Esophagus (tissue), 2 donors: ENCODE measurements around the gene ITGBL1. TPM values are rescaled to one million over a fixed set of nuclear protein-coding genes. Genes with fewer than 3 reads are reported as not detected.

Experiments
- H3K27ac ChIP-seq, 2 donors: one replicate each; pipeline ENCODE4 v1.5.1; 2013; ENCODE audit warnings: low read depth in 2 of 2, mild to moderate bottlenecking in 2 of 2, inconsistent platforms in 1 of 2, low read length in 1 of 2, moderate library complexity in 1 of 2
- H3K27me3 ChIP-seq, 2 donors: one replicate each; pipeline ENCODE4 v1.6.1; 2013; ENCODE audit warnings: low read length in 2 of 2, control low read depth in 1 of 2, mild to moderate bottlenecking in 1 of 2; ENCODE audit not compliant: insufficient read depth in 2 of 2, control insufficient read depth in 1 of 2
- H3K36me3 ChIP-seq, 2 donors: one replicate each; pipeline ENCODE4 v1.6.1; 2013; ENCODE audit warnings: low read length in 1 of 2; ENCODE audit not compliant: control insufficient read depth in 2 of 2, insufficient read depth in 2 of 2
- H3K4me1 ChIP-seq, 2 donors: one replicate each; pipeline ENCODE4 v1.6.1; 2013; ENCODE audit warnings: low read length in 1 of 2; ENCODE audit not compliant: control insufficient read depth in 2 of 2, insufficient read depth in 2 of 2
- H3K4me3 ChIP-seq, 2 donors: one replicate each; pipeline ENCODE4 v1.5.1; 2013; ENCODE audit warnings: low read length in 2 of 2, mild to moderate bottlenecking in 2 of 2, low read depth in 1 of 2, moderate library complexity in 1 of 2
- H3K9me3 ChIP-seq, 2 donors: one replicate each; pipeline ENCODE4 v1.6.1; 2013; ENCODE audit warnings: mild to moderate bottlenecking in 2 of 2, low read depth in 1 of 2, low read length in 1 of 2, moderate library complexity in 1 of 2; ENCODE audit not compliant: control insufficient read depth in 2 of 2, insufficient read depth in 1 of 2
- WGBS, 2 donors: extraction: QIAGEN DNeasy Blood & Tissue Kit; methylation state at CpG; one replicate each; pipeline ENCODE4 v1.1.7; 2013; 5-methylcytosine and 5-hydroxymethylcytosine counted together
- polyA plus RNA-seq, 2 donors: library from polyadenylated mRNA; stranded (reverse); fragments of 200-250 nt; gene quantifications; one replicate each; pipeline ENCODE4 v1.2.3, GENCODE V29; 2013
- donor health status: healthy with polysubstance abuse.
- donor health status: Bipolar disorder and iron deficiency.

ITGBL1 gene
- polyA plus RNA-seq, 2 donors = 0.96 to 1.0 TPM

GRCh38 chr13:101474419-101474957 is 22.0 kb downstream of the ITGBL1 start:
- no peak overlapping the region for H3K27ac ChIP-seq
- WGBS, 2 donors = 55 to 68% methylated on average over 2 of the region's 2 CpGs
- H3K9me3 ChIP-seq = no peaks in the 10 kb centered on the region
- no peak overlapping the region for H3K4me3 ChIP-seq
- H3K36me3 ChIP-seq = no peaks in the 10 kb centered on the region
- H3K27me3 ChIP-seq = no peaks in the 10 kb centered on the region
- no peaks in the 10 kb centered on the region for H3K4me1 ChIP-seq

- no peaks in the 10 kb centered on the region for H3K9me3 ChIP-seq
- H3K36me3 ChIP-seq = no peaks in the 10 kb centered on the region
- no peaks in the 10 kb centered on the region for H3K4me1 ChIP-seq
Measured at GRCh38 chr13:101475536-101475935, 23.1 kb downstream of the ITGBL1 start.

GRCh38 chr13:101481421-101481820 is 28.9 kb downstream of the ITGBL1 start:
- 69 to 83% methylated on average over 1 of the region's 1 CpG for WGBS, 2 donors
- H3K4me1 ChIP-seq = no peaks in the 10 kb centered on the region
- H3K27ac ChIP-seq = no peak overlapping the region
- H3K27me3 ChIP-seq = peaks cover 0 to 2% of the 10 kb centered on the region in 2 donors
- H3K36me3 ChIP-seq = no peaks in the 10 kb centered on the region
- H3K4me3 ChIP-seq = no peak overlapping the region
- H3K9me3 ChIP-seq = no peaks in the 10 kb centered on the region

More at GRCh38 chr13:101475536-101475935, 23.1 kb downstream of the ITGBL1 start:
- no peak overlapping the region for H3K4me3 ChIP-seq
- peaks cover 0 to 2% of the 10 kb centered on the region in 2 donors for H3K27me3 ChIP-seq
- no peak overlapping the region for H3K27ac ChIP-seq

- Histone ChIP-seq H3K27me3 (peaks cover 0 to 4% of the 10 kb centered on the region in 2 donors), H3K4me3 (no peak overlapping the region), H3K9me3 (no peaks in the 10 kb centered on the region), H3K27ac (no peak overlapping the region), H3K36me3 (no peaks in the 10 kb centered on the region), H3K4me1 (no peaks in the 10 kb centered on the region)
- whole genome bisulfite sequencing, 2 donors = 70 to 88% methylated on average over 1 of the region's 1 CpG
Measured at GRCh38 chr13:101486708-101487437, 34.4 kb downstream of the ITGBL1 start.

GRCh38 chr13:101487438-101487830 is 35.0 kb downstream of the ITGBL1 start:
- 89 to 90% methylated on average over 4 of the region's 4 CpGs for WGBS, 2 donors

GRCh38 chr13:101488734-101489133 is 36.3 kb downstream of the ITGBL1 start:
- no peak overlapping the region for H3K27ac ChIP-seq
- no peak overlapping the region for H3K4me3 ChIP-seq
- no peaks in the 10 kb centered on the region for H3K4me1 ChIP-seq
- peaks cover 0 to 9% of the 10 kb centered on the region in 2 donors for H3K27me3 ChIP-seq
- 89 to 95% methylated on average over 1 of the region's 1 CpG for WGBS, 2 donors
- no peaks in the 10 kb centered on the region for H3K36me3 ChIP-seq
- H3K9me3 ChIP-seq = no peaks in the 10 kb centered on the region

More at GRCh38 chr13:101487438-101487830, 35.0 kb downstream of the ITGBL1 start:
- no peaks in the 10 kb centered on the region for H3K36me3 ChIP-seq
- no peak overlapping the region for H3K27ac ChIP-seq
- no peaks in the 10 kb centered on the region for H3K9me3 ChIP-seq
- no peak overlapping the region for H3K4me3 ChIP-seq
- no peaks in the 10 kb centered on the region for H3K4me1 ChIP-seq
- H3K27me3 ChIP-seq = peaks cover 0 to 5% of the 10 kb centered on the region in 2 donors

GRCh38 chr13:101489643-101490405 is 37.3 kb downstream of the ITGBL1 start:
- Histone ChIP-seq H3K27me3 (peaks cover 0 to 9% of the 10 kb centered on the region in 2 donors), H3K4me3 (no peak overlapping the region), H3K36me3 (no peaks in the 10 kb centered on the region), H3K4me1 (no peaks in the 10 kb centered on the region), H3K27ac (no peak overlapping the region), H3K9me3 (no peaks in the 10 kb centered on the region)
- 86 to 87% methylated on average over 3 of the region's 3 CpGs for WGBS, 2 donors

GRCh38 chr13:101490406-101491015 is 38.0 kb downstream of the ITGBL1 start:
- no peaks in the 10 kb centered on the region for H3K4me1 ChIP-seq

GRCh38 chr13:101492251-101492910 is 39.9 kb downstream of the ITGBL1 start:
- Histone ChIP-seq H3K27me3 (peaks cover 2 to 9% of the 10 kb centered on the region in 2 donors), H3K4me3 (no peak overlapping the region), H3K27ac (no peak overlapping the region), H3K36me3 (no peaks in the 10 kb centered on the region), H3K9me3 (no peaks in the 10 kb centered on the region), H3K4me1 (no peaks in the 10 kb centered on the region)
- WGBS, 2 donors = 86 to 88% methylated on average over 3 of the region's 3 CpGs

More at GRCh38 chr13:101490406-101491015, 38.0 kb downstream of the ITGBL1 start:
- Histone ChIP-seq H3K9me3 (no peaks in the 10 kb centered on the region), H3K4me3 (no peak overlapping the region), H3K27me3 (peaks cover 2 to 9% of the 10 kb centered on the region in 2 donors), H3K36me3 (no peaks in the 10 kb centered on the region), H3K27ac (no peak overlapping the region)
